HL-60 (cell line): Measurements from ENCODE around the gene PSMB5.
"Not testable (repeated sequence)": the region's sequence is repeated elsewhere in the genome, so short reads cannot be mapped to it uniquely, and the experiment has no call there.

Experiments
- DNase-seq, 2 experiments: peaks; one replicate each; pipeline ENCODE4 v3.0.0-alpha.2; 2010 to 2020; ENCODE audit warnings: low read depth in 1 of 2, low spot score in 1 of 2
- H3K27ac ChIP-seq: fragments of 250-450 bp; sonication (Bioruptor Pico); replicated peaks from 2 replicates; pipeline ENCODE4 v1.5.1; 2020; ENCODE audit warnings: mild to moderate bottlenecking, moderate library complexity
- H3K27me3 ChIP-seq: fragments of 250-450 bp; sonication (Bioruptor Pico); 2 replicates; pipeline ENCODE4 v1.5.1; 2021; ENCODE audit warnings: mild to moderate bottlenecking, moderate library complexity; ENCODE audit not compliant: insufficient read depth, poor library complexity, severe bottlenecking
- H3K4me3 ChIP-seq: replicated peaks from 2 replicates; pipeline ENCODE4 v1.5.1; 2011; ENCODE audit warnings: mild to moderate bottlenecking, control low read depth, low read length; ENCODE audit not compliant: insufficient read depth
- GABPA ChIP-seq: IDR thresholded peaks from 2 replicates; pipeline ENCODE4 v1.6.1; 2012; ENCODE audit warnings: low read depth
- POLR2AphosphoS5 ChIP-seq: IDR thresholded peaks from 2 replicates; pipeline ENCODE4 v1.6.1; 2012; ENCODE audit warnings: low read depth
- SPI1 ChIP-seq: IDR thresholded peaks from 2 replicates; pipeline ENCODE4 v1.6.1; 2012; ENCODE audit warnings: low read depth, mild to moderate bottlenecking, borderline replicate concordance
- TF ChIP-seq, protein P1 (sequence below): IDR thresholded peaks from 2 replicates; pipeline ENCODE4 v1.6.1; 2012; ENCODE audit warnings: low read depth; ENCODE audit not compliant: insufficient replicate concordance
- TF ChIP-seq, protein P2 (sequence below): IDR thresholded peaks from one replicate; pipeline ENCODE4 v1.5.1; 2011; ENCODE audit warnings: low read length, control low read depth, inconsistent platforms; ENCODE audit not compliant: insufficient read depth

Gene PSMB5

DNA sequence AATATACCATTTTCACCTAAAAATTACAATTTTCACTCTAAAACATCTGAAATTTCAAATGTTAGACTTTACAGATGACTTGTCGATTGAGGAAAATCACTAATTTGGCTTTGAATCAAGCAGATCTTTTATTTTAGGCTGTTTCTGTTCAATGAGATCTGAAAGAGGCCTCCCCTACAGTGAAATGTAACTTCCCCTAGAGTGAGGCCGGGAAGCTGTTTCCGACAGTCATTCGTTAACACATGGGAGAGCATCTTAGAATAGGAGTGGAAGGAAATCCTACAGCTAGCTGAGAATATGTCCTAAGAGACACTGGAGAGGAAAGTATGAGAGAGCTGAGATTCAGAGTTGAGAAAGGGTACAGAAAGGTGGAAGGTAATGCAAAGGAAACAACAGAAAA lies 19.1 kb downstream of the PSMB5 start:
- DNase-seq: no peak

DNA sequence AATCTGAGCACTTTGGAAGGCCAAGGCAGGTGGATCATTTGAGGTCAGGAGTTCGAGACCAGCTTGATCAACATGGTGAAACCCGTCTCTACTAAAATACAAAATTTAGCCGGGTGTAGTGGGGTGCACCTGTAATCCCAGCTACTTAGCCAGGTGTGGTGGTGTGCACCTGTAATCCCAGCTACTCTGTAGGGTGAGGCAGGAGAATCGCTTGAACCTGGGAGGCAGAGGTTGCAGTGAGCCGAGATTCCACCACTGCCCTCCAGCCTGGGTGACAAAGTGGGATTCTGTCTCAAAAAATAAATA lies 21.0 kb downstream of the PSMB5 start:
- H3K4me3 ChIP-seq, DNase-seq, H3K27ac ChIP-seq, H3K27me3 ChIP-seq: not testable (repeated sequence)

More for the DNA sequence above, 19.1 kb downstream of the PSMB5 start:
- H3K27me3 ChIP-seq: no peaks in the 10 kb centered on the region
- H3K4me3 ChIP-seq: no peak overlapping the region
- H3K27ac ChIP-seq: peak overlapping the region; percentile 63
- no peak for TF ChIP-seq POLR2AphosphoS5

DNA sequence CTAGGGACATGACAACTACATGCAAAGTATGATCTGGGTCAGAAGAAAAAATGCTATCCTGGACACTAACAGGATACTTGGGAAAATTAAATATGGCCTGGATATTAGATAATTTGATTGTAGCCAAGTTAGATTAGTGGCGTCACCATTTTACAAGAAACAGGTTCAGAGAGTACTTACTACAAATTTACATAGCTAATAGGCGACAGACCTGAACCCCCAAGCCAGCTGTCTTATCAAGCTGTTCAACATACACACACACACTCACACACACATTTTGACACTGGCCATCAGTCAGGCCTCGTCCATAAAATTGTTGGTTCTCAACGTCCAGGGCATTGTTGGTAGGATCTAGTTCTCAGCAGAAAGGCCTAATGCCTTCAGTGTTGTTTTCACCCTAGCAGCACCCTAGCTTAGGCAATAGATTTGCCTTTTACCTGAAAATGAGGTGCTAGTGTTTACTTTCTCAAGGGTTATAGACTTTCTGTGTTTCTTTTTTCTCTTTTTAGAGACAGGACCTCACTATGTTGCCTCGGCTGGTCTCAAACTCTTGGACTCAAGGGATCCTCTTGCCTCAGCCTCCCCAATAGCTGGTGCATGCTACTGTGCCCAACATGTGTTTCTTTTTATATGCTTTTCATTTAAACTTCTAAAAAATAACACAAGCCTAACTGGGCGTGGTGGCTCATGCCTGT lies 21.5 kb downstream of the PSMB5 start:
- Histone ChIP-seq H3K27ac (no peak overlapping the region), H3K4me3 (no peak overlapping the region), H3K27me3 (no peaks in the 10 kb centered on the region)
- DNase-seq: no peak
- TF ChIP-seq GABPA: no peak
- no peak for TF ChIP-seq SPI1
- TF ChIP-seq, protein P1, sequence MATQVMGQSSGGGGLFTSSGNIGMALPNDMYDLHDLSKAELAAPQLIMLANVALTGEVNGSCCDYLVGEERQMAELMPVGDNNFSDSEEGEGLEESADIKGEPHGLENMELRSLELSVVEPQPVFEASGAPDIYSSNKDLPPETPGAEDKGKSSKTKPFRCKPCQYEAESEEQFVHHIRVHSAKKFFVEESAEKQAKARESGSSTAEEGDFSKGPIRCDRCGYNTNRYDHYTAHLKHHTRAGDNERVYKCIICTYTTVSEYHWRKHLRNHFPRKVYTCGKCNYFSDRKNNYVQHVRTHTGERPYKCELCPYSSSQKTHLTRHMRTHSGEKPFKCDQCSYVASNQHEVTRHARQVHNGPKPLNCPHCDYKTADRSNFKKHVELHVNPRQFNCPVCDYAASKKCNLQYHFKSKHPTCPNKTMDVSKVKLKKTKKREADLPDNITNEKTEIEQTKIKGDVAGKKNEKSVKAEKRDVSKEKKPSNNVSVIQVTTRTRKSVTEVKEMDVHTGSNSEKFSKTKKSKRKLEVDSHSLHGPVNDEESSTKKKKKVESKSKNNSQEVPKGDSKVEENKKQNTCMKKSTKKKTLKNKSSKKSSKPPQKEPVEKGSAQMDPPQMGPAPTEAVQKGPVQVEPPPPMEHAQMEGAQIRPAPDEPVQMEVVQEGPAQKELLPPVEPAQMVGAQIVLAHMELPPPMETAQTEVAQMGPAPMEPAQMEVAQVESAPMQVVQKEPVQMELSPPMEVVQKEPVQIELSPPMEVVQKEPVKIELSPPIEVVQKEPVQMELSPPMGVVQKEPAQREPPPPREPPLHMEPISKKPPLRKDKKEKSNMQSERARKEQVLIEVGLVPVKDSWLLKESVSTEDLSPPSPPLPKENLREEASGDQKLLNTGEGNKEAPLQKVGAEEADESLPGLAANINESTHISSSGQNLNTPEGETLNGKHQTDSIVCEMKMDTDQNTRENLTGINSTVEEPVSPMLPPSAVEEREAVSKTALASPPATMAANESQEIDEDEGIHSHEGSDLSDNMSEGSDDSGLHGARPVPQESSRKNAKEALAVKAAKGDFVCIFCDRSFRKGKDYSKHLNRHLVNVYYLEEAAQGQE: no peak
- no peak for TF ChIP-seq POLR2AphosphoS5
- TF ChIP-seq, protein P2, sequence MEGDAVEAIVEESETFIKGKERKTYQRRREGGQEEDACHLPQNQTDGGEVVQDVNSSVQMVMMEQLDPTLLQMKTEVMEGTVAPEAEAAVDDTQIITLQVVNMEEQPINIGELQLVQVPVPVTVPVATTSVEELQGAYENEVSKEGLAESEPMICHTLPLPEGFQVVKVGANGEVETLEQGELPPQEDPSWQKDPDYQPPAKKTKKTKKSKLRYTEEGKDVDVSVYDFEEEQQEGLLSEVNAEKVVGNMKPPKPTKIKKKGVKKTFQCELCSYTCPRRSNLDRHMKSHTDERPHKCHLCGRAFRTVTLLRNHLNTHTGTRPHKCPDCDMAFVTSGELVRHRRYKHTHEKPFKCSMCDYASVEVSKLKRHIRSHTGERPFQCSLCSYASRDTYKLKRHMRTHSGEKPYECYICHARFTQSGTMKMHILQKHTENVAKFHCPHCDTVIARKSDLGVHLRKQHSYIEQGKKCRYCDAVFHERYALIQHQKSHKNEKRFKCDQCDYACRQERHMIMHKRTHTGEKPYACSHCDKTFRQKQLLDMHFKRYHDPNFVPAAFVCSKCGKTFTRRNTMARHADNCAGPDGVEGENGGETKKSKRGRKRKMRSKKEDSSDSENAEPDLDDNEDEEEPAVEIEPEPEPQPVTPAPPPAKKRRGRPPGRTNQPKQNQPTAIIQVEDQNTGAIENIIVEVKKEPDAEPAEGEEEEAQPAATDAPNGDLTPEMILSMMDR: no peak

DNA sequence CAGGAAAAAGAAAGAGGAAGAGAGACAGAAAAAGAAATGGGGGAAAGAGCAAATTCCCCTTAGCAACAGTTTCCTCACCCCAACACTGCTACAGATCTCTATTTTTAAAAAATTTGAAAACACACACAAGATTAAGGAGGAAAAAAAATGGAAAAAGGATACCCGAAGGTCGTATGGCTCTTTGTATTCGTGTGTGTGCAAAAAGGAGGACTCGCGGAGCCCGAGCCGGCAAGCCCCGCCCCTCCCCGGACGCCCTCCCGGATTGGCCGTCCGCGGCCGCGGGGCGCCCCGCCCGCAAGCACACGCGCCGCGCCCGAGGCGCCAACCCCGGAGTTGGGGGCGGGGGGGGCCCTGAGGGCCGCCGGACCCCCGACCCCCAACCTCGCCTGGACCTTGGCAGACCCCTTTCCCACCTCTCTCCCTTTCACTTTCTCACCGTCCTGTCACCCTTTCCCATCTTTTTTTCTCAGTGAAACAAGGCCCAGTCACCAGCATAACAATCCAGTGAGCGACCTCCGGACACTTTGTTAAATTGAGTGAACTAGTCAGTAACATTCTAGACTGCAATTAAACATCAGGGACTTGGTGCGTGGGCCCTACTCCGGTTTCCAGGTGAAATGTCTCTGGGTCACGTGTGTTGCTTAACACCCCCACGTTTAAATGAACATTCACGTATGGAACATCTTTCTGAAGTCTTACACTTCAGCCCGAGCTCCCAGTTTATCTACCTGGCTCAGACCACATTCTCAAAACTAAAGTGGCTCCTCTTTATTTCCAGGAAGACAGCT lies 24.6 kb downstream of the PSMB5 start, which contains the start of gene C14orf93:
Gene C14orf93 (minus strand): TSS at position 205 of the 788 bp plus-strand sequence. CDS start 11,120 bp downstream, outside the sequence.
- Histone ChIP-seq H3K27me3 (no peaks in the 10 kb centered on the region), H3K4me3 (peak within 1 kb of the TSS; percentile 42), H3K27ac (peak within 1 kb of the TSS; percentile 95)
- DNase-seq: peak; percentile 47 to 81
- TF ChIP-seq POLR2AphosphoS5 (0 out of 2 replicates have a peak, but pooled peaks have one; percentile 37), GABPA (no peak), SPI1 (peak; percentile 71)
- TF ChIP-seq, protein P1: peak; percentile 39
- TF ChIP-seq, protein P2: no peak
